ENCODE results near the gene ZBTB20.

The ZBTB20 gene

DNA sequence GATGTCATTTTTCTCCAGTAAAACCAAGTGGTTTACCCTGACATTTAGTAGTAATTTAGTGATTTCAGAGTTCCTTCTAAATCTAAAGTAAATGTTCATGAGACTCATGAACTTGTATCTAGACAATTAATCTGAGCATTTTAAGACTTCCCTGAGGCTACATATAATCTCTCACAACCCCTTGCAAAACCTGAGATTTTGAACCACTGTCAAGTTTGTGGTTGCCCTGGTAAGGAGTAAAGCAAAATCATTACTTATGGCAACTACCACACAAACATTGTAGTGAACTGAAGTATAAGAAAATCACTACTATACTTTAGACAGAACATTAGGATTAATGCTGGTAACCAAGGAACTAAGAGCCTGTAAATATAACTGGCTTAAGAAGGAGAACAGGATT is 483.1 kb downstream of the ZBTB20 start:
- DNase-seq: no peak

- no peak for DNase-seq
Observed at GRCh38 chr3:114660808-114661207, 486.3 kb downstream of the ZBTB20 start.

- no peak for DNase-seq
Observed at GRCh38 chr3:114660124-114660523, 487.0 kb downstream of the ZBTB20 start.

DNA sequence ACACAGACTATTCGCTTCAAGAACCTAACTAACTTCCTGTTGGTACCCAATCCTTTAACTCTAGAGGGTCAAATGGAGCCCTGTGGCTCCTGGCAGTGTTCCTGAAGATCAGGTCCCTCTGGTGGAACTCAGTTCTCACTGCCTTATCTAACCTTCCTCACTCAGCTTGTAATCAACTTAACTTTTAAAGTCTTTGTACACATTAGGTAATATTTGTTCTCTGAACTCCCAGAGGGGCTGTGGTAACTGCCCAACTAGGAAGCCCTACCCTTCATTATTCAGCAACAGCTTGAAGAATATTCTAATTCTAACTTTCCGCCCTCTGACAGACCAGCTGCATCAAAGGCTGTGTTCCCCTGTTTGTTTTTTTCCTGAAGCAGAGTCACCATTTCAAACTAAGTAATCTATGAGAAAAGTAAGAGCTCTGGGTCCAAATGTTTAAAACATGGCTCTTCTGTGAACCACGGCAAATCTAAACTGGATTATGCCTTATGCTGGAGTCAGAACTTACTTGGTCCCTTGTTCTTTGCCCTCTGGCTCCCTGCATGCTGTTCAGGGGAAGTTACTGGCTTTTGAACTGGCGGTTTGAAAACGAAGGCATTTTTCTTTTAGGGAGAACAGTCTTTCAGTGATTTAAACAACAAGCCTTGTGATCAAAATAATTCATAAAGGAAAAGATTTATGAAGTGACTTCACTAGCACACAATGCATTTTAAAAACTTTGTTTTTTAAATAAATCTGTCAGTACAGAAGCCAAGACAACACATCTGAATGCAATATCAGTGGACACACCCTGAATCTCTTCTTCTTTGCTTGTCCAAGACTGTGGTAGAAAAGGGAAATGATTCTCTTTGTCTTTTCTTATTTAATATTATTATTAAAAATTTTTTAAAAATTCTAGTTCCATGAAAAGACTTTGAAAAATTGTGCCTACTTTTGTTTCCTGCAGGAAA is 487.7 kb downstream of the ZBTB20 start:
- no peak for DNase-seq

DNA sequence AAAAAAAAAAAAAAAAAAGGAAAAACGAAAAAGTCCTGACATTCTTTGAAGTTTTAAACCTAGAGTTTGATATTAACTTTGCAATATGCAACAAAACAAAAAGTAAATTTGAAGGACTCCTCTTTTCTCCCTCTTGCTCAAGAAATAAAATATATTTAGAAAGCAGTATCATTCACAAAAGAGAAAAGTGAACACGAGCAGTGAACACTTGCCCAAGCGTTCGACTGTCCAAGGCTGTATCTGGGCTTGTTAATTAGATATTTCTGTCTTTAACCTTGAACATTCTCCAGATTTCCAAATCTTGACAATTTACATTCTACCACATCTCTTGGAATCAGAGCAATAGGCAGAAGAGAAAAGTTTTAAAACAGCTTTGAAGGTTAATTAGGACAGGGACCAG is 495.5 kb downstream of the ZBTB20 start:
- no peak for DNase-seq

- no peak for DNase-seq
Observed at GRCh38 chr3:114650808-114651207, 496.3 kb downstream of the ZBTB20 start.

- DNase-seq: no peak
Observed at GRCh38 chr3:114649331-114649730, 497.8 kb downstream of the ZBTB20 start.

DNA sequence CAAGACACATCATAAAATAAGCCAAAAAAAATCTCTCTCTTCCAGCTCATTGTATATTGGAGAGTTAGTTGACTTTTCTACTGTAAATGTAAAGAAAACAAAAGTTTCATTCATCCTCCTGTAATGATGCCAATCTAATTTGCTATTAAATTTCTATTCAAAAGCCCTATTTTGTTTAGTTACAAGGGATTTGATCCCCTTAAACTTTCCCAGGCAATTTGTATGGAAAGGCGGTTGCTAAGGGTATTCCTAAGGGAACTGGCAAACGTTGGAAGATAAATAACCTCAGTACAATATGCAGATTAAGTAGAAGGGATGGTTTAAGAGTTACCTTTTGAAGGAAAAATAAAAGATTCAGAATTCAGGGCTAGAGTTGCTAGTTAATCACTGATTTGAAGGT is 500.6 kb downstream of the ZBTB20 start:
- DNase-seq: no peak

- no peak for DNase-seq
Observed at GRCh38 chr3:114645392-114645791, 501.7 kb downstream of the ZBTB20 start.

DNA sequence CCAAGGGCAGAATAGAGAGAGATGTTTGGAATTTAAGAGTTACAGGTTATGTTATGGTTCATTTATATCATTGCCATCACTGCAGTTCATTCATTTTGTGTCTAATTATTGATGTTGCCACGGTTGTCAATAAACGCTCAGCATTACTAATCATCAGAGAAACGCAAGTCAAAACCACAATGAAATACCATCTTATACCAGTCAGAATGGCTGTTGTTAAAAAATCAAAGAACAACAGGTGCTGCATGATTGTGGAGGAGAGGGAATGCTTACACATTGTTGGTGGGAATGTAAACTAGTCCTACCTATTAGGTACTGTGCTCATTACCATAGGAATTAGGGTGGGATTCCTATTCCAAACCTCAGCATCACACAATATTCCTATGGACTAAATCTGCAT is 502.7 kb downstream of the ZBTB20 start:
- no peak for DNase-seq

DNA sequence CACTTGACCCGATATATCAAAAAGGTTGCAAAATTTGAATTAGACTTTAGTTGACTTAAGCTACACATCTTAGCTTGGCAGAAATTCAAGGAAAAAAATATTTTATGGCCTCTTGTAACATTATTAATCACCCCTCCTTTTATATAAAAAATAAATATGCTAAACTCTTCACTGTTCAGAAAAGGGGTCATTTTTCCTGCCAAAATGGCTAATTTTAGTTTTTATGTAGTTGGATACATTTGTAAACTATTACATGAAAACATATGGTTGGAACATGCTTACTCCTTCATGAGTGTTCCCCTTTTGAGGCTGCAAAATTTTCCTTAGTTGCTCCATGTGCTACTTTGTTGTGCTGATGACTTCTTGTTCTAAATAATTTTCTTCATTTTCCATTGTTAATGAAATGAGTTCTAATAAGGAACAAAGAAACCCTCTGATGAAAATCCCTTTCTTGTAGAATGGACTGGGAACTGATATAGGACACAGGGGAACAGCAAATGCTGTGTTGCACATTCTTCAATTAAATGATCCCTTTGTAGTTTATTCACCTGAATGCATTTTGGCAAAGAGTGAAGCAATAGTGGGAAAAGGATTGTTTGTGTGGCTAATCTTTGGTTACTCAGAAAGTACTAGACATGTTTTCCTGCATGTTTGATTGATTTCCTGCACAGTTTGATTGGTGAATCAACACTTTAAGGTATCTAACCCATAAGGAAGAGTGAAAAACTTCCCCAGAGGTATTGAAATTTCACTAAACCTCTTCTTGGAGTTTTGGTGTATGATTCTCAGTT is 503.9 kb downstream of the ZBTB20 start:
- DNase-seq: no peak

GRCh38 chr3:114640126-114640525 is 507.0 kb downstream of the ZBTB20 start:
- no peak for DNase-seq

DNA sequence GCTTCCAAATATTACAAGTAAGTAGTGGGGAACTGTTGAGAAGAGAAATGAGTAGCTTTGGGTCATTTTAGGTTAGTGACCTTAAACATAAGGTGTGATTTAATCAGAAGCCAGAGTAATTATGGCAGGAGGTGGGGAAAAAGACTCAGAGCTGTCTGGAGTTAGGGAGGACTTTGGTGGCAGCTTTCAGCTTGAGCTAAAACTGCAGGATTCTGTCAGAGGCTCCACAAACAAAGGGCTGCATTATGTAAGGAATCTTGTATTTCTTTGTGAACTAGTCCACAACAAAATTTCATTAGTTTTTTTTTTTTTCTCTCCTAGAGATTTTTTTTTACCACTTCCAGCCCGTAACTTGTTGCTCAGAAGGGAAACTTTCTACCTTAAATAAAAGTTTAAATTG is 507.9 kb downstream of the ZBTB20 start:
- no peak for DNase-seq

- no peak for DNase-seq
Observed at GRCh38 chr3:114635878-114636277, 511.2 kb downstream of the ZBTB20 start.

DNA sequence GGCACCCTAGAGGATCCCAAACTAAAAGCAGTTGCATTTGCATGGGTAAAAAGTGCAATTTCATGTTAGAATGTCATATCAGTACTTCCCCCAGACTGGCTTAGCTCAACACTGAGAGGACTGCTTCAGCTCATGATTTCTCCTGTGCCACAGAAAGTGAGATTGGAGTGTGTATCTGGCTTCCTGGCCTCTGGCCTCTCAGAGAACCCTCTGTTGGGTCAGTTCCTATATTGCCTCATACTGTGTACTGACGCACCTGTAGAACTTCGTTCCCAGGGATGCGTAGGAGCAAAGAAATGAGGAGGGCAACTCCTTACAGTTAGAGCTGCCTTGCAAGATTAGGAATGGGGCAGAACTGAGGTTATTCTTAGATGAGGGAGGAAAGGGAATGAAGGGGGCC is 512.5 kb downstream of the ZBTB20 start:
- DNase-seq: no peak

GRCh38 chr3:114632757-114633424 is 514.2 kb downstream of the ZBTB20 start:
- no peak for DNase-seq

DNA sequence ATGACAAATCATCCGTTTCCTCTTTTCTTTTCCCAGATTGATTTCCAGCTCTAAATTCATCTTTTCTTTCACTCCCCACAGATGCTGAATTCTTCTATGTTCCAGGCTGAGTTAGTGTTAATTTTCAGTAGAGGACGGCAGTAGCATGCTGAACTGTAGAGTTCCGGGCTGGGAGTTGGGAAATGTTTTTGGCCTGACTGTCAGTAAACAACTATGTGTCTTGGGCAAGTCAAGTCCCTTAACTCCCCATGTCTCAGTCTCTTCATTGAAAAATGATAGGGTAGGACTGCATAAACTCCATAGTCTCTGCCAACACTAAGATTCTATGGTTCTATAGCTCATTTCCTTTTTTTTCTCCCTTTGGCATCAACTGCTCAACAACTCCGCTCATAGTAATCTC is 519.3 kb downstream of the ZBTB20 start:
- DNase-seq: no peak

DNA sequence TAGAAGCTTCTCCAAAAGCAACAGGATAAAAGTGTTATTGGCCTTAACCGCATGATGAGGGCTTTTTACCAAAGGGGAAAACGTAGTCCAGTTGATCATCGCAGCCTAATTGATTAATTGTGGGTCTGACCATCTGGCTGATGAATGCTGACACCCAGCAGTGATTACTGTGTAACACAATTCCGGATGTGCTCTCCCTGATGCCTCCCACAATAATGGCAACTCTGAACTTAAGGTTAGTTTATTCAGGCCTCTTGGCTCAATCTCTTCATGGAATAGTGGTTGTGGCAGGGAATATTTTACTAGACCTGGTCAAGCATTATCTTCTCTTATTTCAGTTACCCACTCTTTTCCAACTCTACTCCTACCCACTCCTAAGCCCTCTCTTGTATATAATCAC is 520.3 kb downstream of the ZBTB20 start:
- DNase-seq: no peak

DNA sequence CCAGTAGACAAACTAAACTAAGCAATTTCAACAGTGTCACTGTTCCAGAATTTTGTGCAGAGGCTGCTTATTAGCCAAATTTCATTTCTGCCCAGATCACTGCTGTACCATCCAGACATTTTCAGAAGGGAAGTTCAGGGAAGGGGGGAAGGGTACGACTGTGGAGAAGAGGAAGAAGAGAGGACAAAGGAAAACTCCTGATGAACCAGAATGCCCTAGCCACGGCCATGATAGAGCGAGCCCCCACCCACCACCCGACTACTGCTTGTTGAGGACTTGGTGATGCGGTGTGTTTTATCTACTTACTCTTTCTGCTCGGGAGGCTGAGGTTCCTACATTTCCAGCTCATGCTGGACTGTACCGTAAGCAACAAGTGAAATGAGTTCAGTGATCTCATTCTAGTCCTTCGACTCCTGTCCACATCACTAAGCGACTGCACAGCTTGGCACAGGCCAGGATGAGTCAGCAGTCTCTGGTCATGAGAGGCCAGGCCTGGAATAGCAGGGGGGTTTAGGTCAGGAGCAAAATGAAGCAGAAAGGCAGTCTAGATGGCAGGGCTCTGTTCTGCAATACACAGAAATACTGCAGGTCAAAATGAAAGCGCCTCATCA is 522.4 kb downstream of the ZBTB20 start:
- DNase-seq: peak; percentile 82

GRCh38 chr3:114624047-114624445 is 523.0 kb downstream of the ZBTB20 start:
- peak; percentile 41 for DNase-seq

GRCh38 chr3:114623420-114624046 is 523.6 kb downstream of the ZBTB20 start:
- peak; percentile 49 for DNase-seq

- no peak for DNase-seq
Observed at GRCh38 chr3:114622001-114622400, 525.1 kb downstream of the ZBTB20 start.

DNA sequence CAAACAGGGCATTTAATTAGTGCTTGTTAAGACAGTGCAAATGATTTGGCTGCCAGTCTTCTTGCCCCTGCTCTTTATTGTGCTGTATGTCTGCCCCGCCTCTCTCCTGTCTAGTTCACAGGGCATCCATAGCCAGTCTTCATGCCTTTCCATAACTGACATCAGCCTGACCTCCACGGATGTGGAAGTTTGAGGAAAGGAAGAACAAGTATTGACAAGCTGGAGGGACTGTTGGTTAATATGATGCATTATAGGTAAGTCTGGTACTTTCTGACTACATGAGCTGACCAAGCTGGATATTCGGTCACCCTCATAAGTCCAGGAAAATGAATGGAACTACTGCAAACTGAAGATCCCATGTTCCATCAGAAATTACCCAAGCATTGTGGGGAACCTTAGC is 527.3 kb downstream of the ZBTB20 start:
- no peak for DNase-seq
